Measurements from ENCODE around the gene SRRM4.

GRCh38 chr12:119181944-119182343 lies 200.6 kb downstream of the SRRM4 start:
- TF ChIP-seq CTCF (IDR thresholded peaks at IDR 0.05) (no peak), POLR2AphosphoS5 (IDR thresholded peaks at IDR 0.05) (no peak), EP300 (IDR thresholded peaks at IDR 0.05) (no peak)
